Measurements from ENCODE around the gene CNOT6. TPM values are rescaled to one million over a fixed set of nuclear protein-coding genes. Genes with fewer than 3 reads are reported as not detected.

CNOT6 gene
- total RNA-seq, 3 donors from 2014 or later (not counting 1 experiment from before 2014, with no cell fraction given): 20.9 to 32.4 (median 26.1) TPM

GRCh38 chr5:180604271-180604670 is 110.1 kb downstream of the CNOT6 start:
- Mint-ChIP-seq H3K27me3 (ENCODE audit: low read depth in 2 of 2) (peaks cover 0 to 5% of the 10 kb centered on the region in 2 donors), H3K4me1 (peaks cover 6 to 7% of the 10 kb centered on the region in 2 donors), H3K4me3 (no peak overlapping the region), H3K27ac (no peak overlapping the region), H3K9me3 (no peaks in the 10 kb centered on the region), H3K36me3 (no peaks in the 10 kb centered on the region)
- DNase-seq (no peak), ATAC-seq (no peak)
- TF ChIP-seq, protein P1, sequence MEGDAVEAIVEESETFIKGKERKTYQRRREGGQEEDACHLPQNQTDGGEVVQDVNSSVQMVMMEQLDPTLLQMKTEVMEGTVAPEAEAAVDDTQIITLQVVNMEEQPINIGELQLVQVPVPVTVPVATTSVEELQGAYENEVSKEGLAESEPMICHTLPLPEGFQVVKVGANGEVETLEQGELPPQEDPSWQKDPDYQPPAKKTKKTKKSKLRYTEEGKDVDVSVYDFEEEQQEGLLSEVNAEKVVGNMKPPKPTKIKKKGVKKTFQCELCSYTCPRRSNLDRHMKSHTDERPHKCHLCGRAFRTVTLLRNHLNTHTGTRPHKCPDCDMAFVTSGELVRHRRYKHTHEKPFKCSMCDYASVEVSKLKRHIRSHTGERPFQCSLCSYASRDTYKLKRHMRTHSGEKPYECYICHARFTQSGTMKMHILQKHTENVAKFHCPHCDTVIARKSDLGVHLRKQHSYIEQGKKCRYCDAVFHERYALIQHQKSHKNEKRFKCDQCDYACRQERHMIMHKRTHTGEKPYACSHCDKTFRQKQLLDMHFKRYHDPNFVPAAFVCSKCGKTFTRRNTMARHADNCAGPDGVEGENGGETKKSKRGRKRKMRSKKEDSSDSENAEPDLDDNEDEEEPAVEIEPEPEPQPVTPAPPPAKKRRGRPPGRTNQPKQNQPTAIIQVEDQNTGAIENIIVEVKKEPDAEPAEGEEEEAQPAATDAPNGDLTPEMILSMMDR (IDR thresholded peaks at IDR 0.05): no peak
- H3K36me3 ChIP-seq (ENCODE audit: control insufficient read depth, insufficient read depth, low read length): no peaks in the 10 kb centered on the region
- H3K27ac ChIP-seq (ENCODE audit: low read length): no peak overlapping the region
- H3K4me3 ChIP-seq (ENCODE audit: low read length): no peak overlapping the region
- WGBS (ENCODE audit: insufficient coverage): 86% methylated on average over 12 of the region's 13 CpGs
- H3K27me3 ChIP-seq (ENCODE audit: control insufficient read depth, insufficient read depth, low read length): no peaks in the 10 kb centered on the region
- no peaks in the 10 kb centered on the region for H3K9me3 ChIP-seq (ENCODE audit: control insufficient read depth, insufficient read depth, low read length)
- H3K4me1 ChIP-seq (ENCODE audit: control insufficient read depth, insufficient read depth, low read length): peaks cover 7% of the 10 kb centered on the region
- intact Hi-C loops (cut with micrococcal nuclease): no loop called here

DNA sequence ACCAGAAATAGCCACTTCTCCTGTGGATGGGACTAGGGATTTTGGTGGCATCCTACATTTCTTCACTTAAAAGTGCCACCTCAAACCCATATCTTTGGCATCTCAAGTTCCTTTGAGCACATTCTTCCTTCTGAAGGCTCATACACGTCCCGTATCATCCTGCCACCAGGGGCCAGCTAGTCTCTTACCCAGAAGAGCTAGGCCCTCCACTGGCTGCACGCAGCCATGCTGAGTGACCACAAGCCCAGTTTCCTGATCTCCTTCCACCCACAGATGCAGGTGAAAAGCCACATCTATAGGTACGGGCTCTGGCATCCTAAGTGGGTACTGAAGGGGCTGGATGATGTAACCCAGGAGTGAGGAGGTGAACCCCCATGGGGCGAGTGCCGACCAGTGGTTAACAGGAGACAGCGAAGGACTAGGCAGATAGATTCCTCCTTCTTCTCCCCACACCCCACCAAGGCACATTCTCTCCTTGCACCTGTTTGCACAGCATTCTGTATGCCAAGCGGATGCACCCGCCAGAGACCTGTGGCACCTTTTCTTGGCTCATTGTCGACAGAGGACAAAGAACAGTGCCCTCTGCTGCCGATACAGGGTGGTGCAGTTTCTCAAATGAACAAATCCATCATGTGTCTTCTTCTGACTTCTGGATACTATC is 111.5 kb downstream of the CNOT6 start:
- Mint-ChIP-seq H3K27ac (no peak overlapping the region), H3K4me1 (peaks cover 6 to 7% of the 10 kb centered on the region in 2 donors), H3K9me3 (no peaks in the 10 kb centered on the region), H3K36me3 (no peaks in the 10 kb centered on the region), H3K27me3 (ENCODE audit: low read depth in 2 of 2) (peaks cover 0 to 5% of the 10 kb centered on the region in 2 donors), H3K4me3 (no peak overlapping the region)
- Histone ChIP-seq H3K27me3 (ENCODE audit: control insufficient read depth, insufficient read depth, low read length) (no peaks in the 10 kb centered on the region), H3K4me3 (ENCODE audit: low read length) (no peak overlapping the region), H3K9me3 (ENCODE audit: control insufficient read depth, insufficient read depth, low read length) (no peaks in the 10 kb centered on the region), H3K36me3 (ENCODE audit: control insufficient read depth, insufficient read depth, low read length) (no peaks in the 10 kb centered on the region), H3K27ac (ENCODE audit: low read length) (no peak overlapping the region), H3K4me1 (ENCODE audit: control insufficient read depth, insufficient read depth, low read length) (peaks cover 7% of the 10 kb centered on the region)
- DNase-seq (peak; percentile 45 to 75), ATAC-seq (peak; percentile 42 to 84 (median 50))
- TF ChIP-seq, protein P1 (IDR thresholded peaks at IDR 0.05): peak; percentile 88
- intact Hi-C loops (cut with micrococcal nuclease): no loop called here
- whole genome bisulfite sequencing (ENCODE audit: insufficient coverage): 44% methylated on average over 10 of the region's 11 CpGs

DNA sequence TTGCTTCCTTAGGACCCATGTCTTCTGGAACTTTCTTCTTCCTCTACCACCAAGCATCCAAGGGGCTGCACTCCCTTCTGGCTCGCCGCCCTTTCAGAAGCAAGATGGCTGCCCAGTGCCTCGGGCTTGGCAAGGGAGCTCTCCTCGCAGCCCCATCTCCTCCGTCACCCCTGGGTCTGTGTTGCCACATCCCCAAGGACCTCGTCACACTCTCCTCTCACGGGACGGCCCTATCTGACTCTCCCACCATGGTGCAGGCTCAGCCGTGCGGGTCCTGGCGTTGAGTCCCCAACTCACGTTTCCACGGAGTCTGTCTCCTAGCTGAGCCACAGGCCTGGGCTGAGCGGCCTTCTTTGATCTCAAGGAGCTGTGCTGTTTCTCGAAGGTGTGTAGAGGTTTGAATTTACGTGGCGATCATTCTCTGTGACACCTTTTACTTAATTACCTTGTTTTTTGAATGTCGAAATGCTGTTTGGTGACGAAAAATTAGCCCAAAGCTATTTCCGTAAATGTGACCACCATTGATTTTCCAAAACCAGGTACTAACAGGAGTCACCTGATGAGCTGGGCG is 112.1 kb downstream of the CNOT6 start:
- Mint-ChIP-seq H3K4me1 (peaks cover 6 to 7% of the 10 kb centered on the region in 2 donors), H3K27ac (no peak overlapping the region), H3K27me3 (ENCODE audit: low read depth in 2 of 2) (peaks cover 0 to 5% of the 10 kb centered on the region in 2 donors), H3K4me3 (no peak overlapping the region), H3K9me3 (no peaks in the 10 kb centered on the region), H3K36me3 (no peaks in the 10 kb centered on the region)
- intact Hi-C loops (cut with micrococcal nuclease): no loop called here
- H3K27me3 ChIP-seq (ENCODE audit: control insufficient read depth, insufficient read depth, low read length): no peaks in the 10 kb centered on the region
- ATAC-seq: no peak
- H3K36me3 ChIP-seq (ENCODE audit: control insufficient read depth, insufficient read depth, low read length): no peaks in the 10 kb centered on the region
- H3K4me3 ChIP-seq (ENCODE audit: low read length): no peak overlapping the region
- TF ChIP-seq, protein P1 (IDR thresholded peaks at IDR 0.05): peak; percentile 32
- H3K27ac ChIP-seq (ENCODE audit: low read length): no peak overlapping the region
- peaks cover 7% of the 10 kb centered on the region for H3K4me1 ChIP-seq (ENCODE audit: control insufficient read depth, insufficient read depth, low read length)
- DNase-seq: no peak
- H3K9me3 ChIP-seq (ENCODE audit: control insufficient read depth, insufficient read depth, low read length): no peaks in the 10 kb centered on the region
- 84% methylated on average over 21 of the region's 21 CpGs for WGBS (ENCODE audit: insufficient coverage)
